ENCODE results near the gene UGT3A1.
"Not testable (repeated sequence)": the region's sequence is repeated elsewhere in the genome, so short reads cannot be mapped to it uniquely, and the experiment has no call there.

UGT3A1 gene

GRCh38 chr5:36028816-36029465 lies 37.8 kb upstream of the UGT3A1 start:
- no peak for TF ChIP-seq CTCF (IDR thresholded peaks at IDR 0.05; ENCODE audit: control extremely low read depth, extremely low read depth, low read depth, missing control alignments)
- ChIA-PET CTCF (interaction anchor here (0.6 kb wide), 1 partner anchor 609 kb away, joined by 3 read pairs; no protein-coding TSS in a partner anchor), POLR2A (no interaction called here)
- no peak for DNase-seq (ENCODE audit: extremely low spot score)

- no peak for TF ChIP-seq CTCF (IDR thresholded peaks at IDR 0.05; ENCODE audit: control extremely low read depth, extremely low read depth, low read depth, missing control alignments)
- no peak for DNase-seq (ENCODE audit: extremely low spot score)
- ChIA-PET POLR2A (no interaction called here), CTCF (no interaction called here)
Observed at GRCh38 chr5:36027711-36028110, 36.5 kb upstream of the UGT3A1 start.

- ChIA-PET CTCF (no interaction called here), POLR2A (no interaction called here)
- no peak for TF ChIP-seq CTCF (IDR thresholded peaks at IDR 0.05; ENCODE audit: control extremely low read depth, extremely low read depth, low read depth, missing control alignments)
- no peak for DNase-seq (ENCODE audit: extremely low spot score)
Observed at GRCh38 chr5:36026706-36027465, 35.7 kb upstream of the UGT3A1 start.

- CTCF ChIA-PET; DNase-seq (ENCODE audit: extremely low spot score); POLR2A ChIA-PET: not testable (repeated sequence)
Observed at GRCh38 chr5:36022246-36022645, 31.1 kb upstream of the UGT3A1 start.

- CTCF ChIA-PET; DNase-seq (ENCODE audit: extremely low spot score); POLR2A ChIA-PET: not testable (repeated sequence)
Observed at GRCh38 chr5:36019584-36019983, 28.4 kb upstream of the UGT3A1 start.

GRCh38 chr5:36017622-36018021 lies 26.4 kb upstream of the UGT3A1 start:
- DNase-seq (ENCODE audit: extremely low spot score) = no peak
- TF ChIP-seq CTCF (IDR thresholded peaks at IDR 0.05; ENCODE audit: control extremely low read depth, extremely low read depth, low read depth, missing control alignments) = no peak
- POLR2A ChIA-PET = no interaction called here
- CTCF ChIA-PET = no interaction called here

GRCh38 chr5:36017004-36017403 lies 25.8 kb upstream of the UGT3A1 start:
- DNase-seq (ENCODE audit: extremely low spot score) = no peak
- no peak for TF ChIP-seq CTCF (IDR thresholded peaks at IDR 0.05; ENCODE audit: control extremely low read depth, extremely low read depth, low read depth, missing control alignments)
- POLR2A ChIA-PET = no interaction called here
- CTCF ChIA-PET = no interaction called here
